Measurements from ENCODE around the gene GRIN2A.

DNA sequence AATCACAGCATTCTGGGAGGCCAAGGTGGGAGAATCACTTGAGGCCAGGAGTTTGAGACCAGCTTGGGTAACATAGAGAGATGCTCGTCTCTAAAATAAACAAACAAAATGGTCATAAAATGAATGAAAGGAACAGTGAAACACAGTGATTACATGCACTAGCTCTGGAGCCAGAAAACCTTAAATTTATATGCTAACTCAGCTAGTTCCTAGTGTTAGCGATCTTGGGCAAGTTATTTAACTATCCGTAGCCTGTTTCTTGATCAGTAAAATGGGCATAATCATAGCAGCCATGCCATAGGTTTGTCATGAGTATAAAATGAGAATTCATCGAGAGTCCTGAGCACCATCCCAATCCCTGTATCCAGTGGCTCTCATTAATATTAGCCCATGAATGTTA, 271.0 kb downstream of the GRIN2A start:
- no peak for TF ChIP-seq CTCF (IDR thresholded peaks at IDR 0.05)
- no peak for TF ChIP-seq ZFX (IDR thresholded peaks at IDR 0.05; ENCODE audit: borderline replicate concordance)
